Measurements from ENCODE around the gene OR7G2.
"Not testable (repeated sequence)": the region's sequence is repeated elsewhere in the genome, so short reads cannot be mapped to it uniquely, and the experiment has no call there.

OR7G2 gene

GRCh38 chr19:9071720-9072119, 35.6 kb downstream of the OR7G2 start:
- DNase-seq = not testable (repeated sequence)

- no peak for DNase-seq
Observed at GRCh38 chr19:9070066-9070465, 37.2 kb downstream of the OR7G2 start.

- DNase-seq = no peak
Observed at GRCh38 chr19:9065457-9066014, 41.7 kb downstream of the OR7G2 start.

- DNase-seq = no peak
Observed at GRCh38 chr19:9061879-9062278, 45.4 kb downstream of the OR7G2 start.

- no peak for DNase-seq
Observed at GRCh38 chr19:9060564-9061340, 46.5 kb downstream of the OR7G2 start.

GRCh38 chr19:9058905-9059667, 48.2 kb downstream of the OR7G2 start:
- DNase-seq = no peak

GRCh38 chr19:9057505-9058258, 49.6 kb downstream of the OR7G2 start:
- DNase-seq = no peak

- DNase-seq = not testable (repeated sequence)
Observed at GRCh38 chr19:9056131-9056530, 51.1 kb downstream of the OR7G2 start.

- DNase-seq = no peak
Observed at GRCh38 chr19:9054765-9055164, 52.5 kb downstream of the OR7G2 start.

- no peak for DNase-seq
Observed at GRCh38 chr19:9054207-9054606, 53.1 kb downstream of the OR7G2 start.

GRCh38 chr19:9053674-9054073, 53.6 kb downstream of the OR7G2 start:
- DNase-seq = not testable (repeated sequence)

- no peak for DNase-seq
Observed at GRCh38 chr19:9052894-9053293, 54.4 kb downstream of the OR7G2 start.
